RWPE1 (cell line): ENCODE results near the gene CNOT1.

Experiments
- CTCF ChIA-PET: fragments of 350-600 bp; sonication (Branson Sonifier 250); formaldehyde crosslinking; extraction: SDS; loops from one replicate; lab custom pipeline; 2021; lab: Yijun Ruan, JAX
- POLR2A ChIA-PET: fragments of 400-600 bp; formaldehyde crosslinking; extraction: SDS; loops from one replicate; lab custom pipeline; 2020; ENCODE audit warnings: antibody characterized with exemption; ENCODE audit not compliant: low non-redundant PET; lab: Yijun Ruan, JAX
- DNase-seq: peaks from one replicate; pipeline ENCODE4 v3.0.0; 2012; ENCODE audit warnings: low spot score
- H3K27ac ChIP-seq: fragments of 450-650 bp; 2 replicates; pipeline ENCODE4 v1.5.1; 2017
- CTCF ChIP-seq: fragments of 450-650 bp; conservative IDR thresholded peaks from 2 replicates; pipeline ENCODE4 v1.5.1; 2017; ENCODE audit warnings: low read depth, mild to moderate bottlenecking

CNOT1 gene

GRCh38 chr16:58588406-58588805, 41.2 kb downstream of the CNOT1 start:
- DNase-seq, result no peak
- POLR2A ChIA-PET, result no interaction called here
- CTCF ChIA-PET, result interaction anchor here (0.5 to 0.6 kb wide), 2 partner anchors 13 to 79 kb away, joined by 3 to 4 read pairs; no protein-coding TSS in a partner anchor
- TF ChIP-seq CTCF, result no peak
- no peak overlapping the region for H3K27ac ChIP-seq

DNA sequence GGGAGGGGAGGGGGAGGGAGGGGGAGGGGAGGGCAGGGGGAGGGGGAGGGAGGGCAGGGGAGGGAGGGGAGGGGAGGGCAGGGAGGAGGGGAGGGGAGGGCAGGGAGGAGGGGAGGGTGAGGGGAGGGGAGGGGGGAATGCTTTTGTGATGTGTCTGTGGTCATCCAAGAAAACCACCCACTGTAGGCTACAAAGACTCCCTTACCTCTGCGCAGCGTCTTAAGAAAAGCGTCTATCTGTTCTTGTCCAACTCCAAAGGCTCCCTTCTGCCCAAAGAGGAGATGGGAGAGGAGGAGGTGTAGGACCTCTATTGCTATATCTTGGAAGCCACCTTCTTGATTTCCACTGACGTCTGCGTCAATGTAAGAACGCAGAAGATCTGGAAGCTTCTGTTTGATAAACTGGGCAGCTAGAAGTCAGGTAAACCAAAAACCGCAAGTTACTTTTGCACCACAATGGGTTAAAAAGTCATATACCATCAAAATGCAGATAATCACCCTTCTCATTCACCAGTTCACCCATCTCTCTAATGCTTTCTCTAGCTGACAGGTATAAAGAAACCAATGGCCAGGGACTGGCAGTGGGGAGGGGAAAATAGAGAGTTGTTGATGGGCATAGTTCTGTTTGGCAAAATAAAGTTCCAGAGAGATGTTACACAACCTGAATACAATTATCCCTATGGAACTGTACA, 43.1 kb downstream of the CNOT1 start:
- no peak for TF ChIP-seq CTCF
- ChIA-PET CTCF (no interaction called here), POLR2A (no interaction called here)
- DNase-seq, result no peak
- H3K27ac ChIP-seq, result no peak overlapping the region

GRCh38 chr16:58584831-58585505, 44.7 kb downstream of the CNOT1 start:
- ChIA-PET POLR2A (no interaction called here), CTCF (interaction anchor here (0.7 kb wide), 1 partner anchor 53 kb away, joined by 3 read pairs; no protein-coding TSS in a partner anchor)
- no peak overlapping the region for H3K27ac ChIP-seq
- no peak for TF ChIP-seq CTCF
- DNase-seq, result no peak

DNA sequence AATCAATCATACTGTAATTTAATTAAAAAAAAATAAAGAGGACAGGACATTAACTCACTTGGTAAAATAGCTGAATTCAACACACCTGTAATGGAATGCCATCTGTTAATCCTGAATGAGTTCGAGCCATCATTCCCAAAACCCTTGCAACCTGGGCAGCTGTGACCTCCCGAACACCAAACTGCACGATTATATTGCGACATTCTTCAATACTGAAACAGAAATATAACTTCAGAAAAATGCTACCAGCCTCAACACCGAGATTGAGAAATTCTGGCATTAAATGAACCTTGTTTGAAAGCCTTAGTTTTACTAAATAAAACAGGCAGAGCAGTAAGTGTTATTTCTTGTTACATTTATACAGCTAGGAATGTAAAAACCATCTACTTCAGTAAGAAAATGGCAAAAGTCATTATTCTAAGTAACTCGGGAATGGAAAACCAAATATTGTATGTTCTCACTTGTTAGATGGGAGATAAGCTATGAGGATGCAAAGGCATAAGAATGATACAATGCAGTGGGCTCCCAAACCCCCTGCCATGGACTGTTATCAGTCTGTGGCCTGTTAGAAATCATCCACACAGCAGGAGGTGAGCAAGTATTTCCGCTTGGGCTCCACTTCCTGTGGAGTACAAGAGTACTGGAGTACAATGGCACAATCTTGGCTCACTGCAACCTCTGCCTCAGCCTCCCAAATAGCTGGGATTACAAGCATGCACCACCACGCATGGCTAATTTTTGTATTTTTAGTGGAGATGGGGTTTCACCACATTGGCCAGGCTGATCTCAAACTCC, 46.5 kb downstream of the CNOT1 start:
- POLR2A ChIA-PET, result no interaction called here
- no peak for TF ChIP-seq CTCF
- no peak overlapping the region for H3K27ac ChIP-seq

GRCh38 chr16:58582133-58582532, 47.5 kb downstream of the CNOT1 start:
- TF ChIP-seq CTCF, result no peak
- ChIA-PET POLR2A (no interaction called here), CTCF (no interaction called here)
- no peak overlapping the region for H3K27ac ChIP-seq
- no peak for DNase-seq

More for the DNA sequence above, 46.5 kb downstream of the CNOT1 start:
- CTCF ChIA-PET, result no interaction called here
- DNase-seq, result no peak

DNA sequence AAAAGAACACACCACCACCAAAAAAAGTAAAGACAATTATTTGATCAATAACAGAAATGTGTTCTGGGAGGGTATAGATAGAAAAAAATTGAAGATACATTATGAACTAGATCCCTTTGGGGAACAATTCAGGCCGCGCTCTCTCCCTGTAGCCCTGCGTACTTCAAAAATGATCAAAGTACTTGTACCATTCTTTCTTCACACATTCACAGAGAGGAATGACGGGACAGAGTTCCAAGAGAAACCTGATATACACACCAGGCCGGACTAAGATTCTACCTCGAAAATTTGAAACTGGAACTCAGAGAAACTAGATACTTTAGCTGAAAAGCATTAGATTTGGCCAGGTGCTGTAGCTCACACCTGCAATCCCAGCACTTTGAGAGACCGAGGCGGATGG, 50.0 kb downstream of the CNOT1 start:
- no peak overlapping the region for H3K27ac ChIP-seq
- ChIA-PET POLR2A (no interaction called here), CTCF (interaction anchor here (0.6 kb wide), 2 partner anchors 42 to 132 kb away, joined by 3 read pairs; no protein-coding TSS in a partner anchor)
- TF ChIP-seq CTCF, result no peak
- DNase-seq, result no peak
